Activated CD8-positive, alpha-beta T cell treated with anti-CD3 and anti-CD28 coated beads for 36 hours (primary cell): Measurements from ENCODE around the gene SCARF1. TPM values are rescaled to one million over a fixed set of nuclear protein-coding genes. Genes with fewer than 3 reads are reported as not detected.
A peak's percentile ranks its signal among the peaks of the same experiment; 100 is the strongest.

ENCODE experiments used
- ATAC-seq: fragments of 200-7000 bp; cut with Tn5 transposase; one replicate; pipeline ENCODE4 v1.10.0; 2021; ENCODE audit warnings: mild to moderate bottlenecking, moderate library complexity
- CTCF ChIA-PET: fragments of 350-600 bp; sonication (Branson Sonifier 250); formaldehyde crosslinking; loops from one replicate; lab custom pipeline; 2021; ENCODE audit warnings: antibody characterized with exemption; lab: Charles Lee
- POLR2A ChIA-PET: fragments of 350-600 bp; sonication (Branson Sonifier 250); formaldehyde crosslinking; loops from one replicate; lab custom pipeline; 2021; ENCODE audit warnings: antibody characterized with exemption; lab: Charles Lee
- DNase-seq: peaks from one replicate; pipeline ENCODE4 v3.0.0-alpha.2; 2020
- H3K27ac Mint-ChIP-seq: one replicate; pipeline ENCODE4 v1.8.0; 2021; ENCODE audit warnings: mild to moderate bottlenecking, mixed read lengths
- H3K27me3 Mint-ChIP-seq: one replicate; pipeline ENCODE4 v1.8.0; 2021; ENCODE audit warnings: mixed read lengths
- H3K36me3 Mint-ChIP-seq: one replicate; pipeline ENCODE4 v1.8.0; 2021; ENCODE audit warnings: low read depth, mixed read lengths
- H3K4me1 Mint-ChIP-seq: one replicate; pipeline ENCODE4 v1.8.0; 2021; ENCODE audit warnings: low read depth, mixed read lengths
- H3K4me3 Mint-ChIP-seq: one replicate; pipeline ENCODE4 v1.8.0; 2021; ENCODE audit warnings: mild to moderate bottlenecking, moderate library complexity, mixed read lengths
- H3K9me3 Mint-ChIP-seq: one replicate; pipeline ENCODE4 v1.8.0; 2021; ENCODE audit warnings: mixed read lengths
- CTCF ChIP-seq: fragments of 200-600 bp; IDR thresholded peaks from one replicate; pipeline ENCODE4 v1.8.0; 2022; ENCODE audit warnings: antibody characterized with exemption, mild to moderate bottlenecking
- intact Hi-C: fragments of 100-400 bp; cut with micrococcal nuclease; formaldehyde crosslinking; loops from one replicate; pipeline ENCODE4 v1.10.0; 2022
- total RNA-seq, 2 experiments: library from RNA; stranded (reverse); gene quantifications; one replicate each; pipeline ENCODE4 v1.2.3, GENCODE V29; 2021

The SCARF1 gene
- total RNA-seq, 2 experiments from 2014 or later, result 3.2 to 4.1 TPM

- intact Hi-C loops, result no loop called here
- DNase-seq (no peak), ATAC-seq (no peak)
- ChIA-PET CTCF (interaction anchor here (0.6 to 15.2 kb wide), 2 partner anchors 60 to 105 kb away, joined by 3 to 243 read pairs; no protein-coding TSS in a partner anchor), POLR2A (no interaction called here)
- Mint-ChIP-seq H3K36me3 (no peaks in the 10 kb centered on the region), H3K27ac (no peak overlapping the region), H3K27me3 (no peaks in the 10 kb centered on the region), H3K4me3 (no peak overlapping the region), H3K4me1 (peaks cover 2% of the 10 kb centered on the region), H3K9me3 (no peaks in the 10 kb centered on the region)
- no peak for TF ChIP-seq CTCF
Observed at GRCh38 chr17:1634841-1635650, 10.5 kb downstream of the SCARF1 start.

- Mint-ChIP-seq H3K27me3 (peaks cover 8% of the 10 kb centered on the region), H3K4me1 (peaks cover 11% of the 10 kb centered on the region), H3K4me3 (peak overlapping the region; percentile 28), H3K9me3 (no peaks in the 10 kb centered on the region), H3K27ac (no peak overlapping the region), H3K36me3 (no peaks in the 10 kb centered on the region)
- CTCF ChIA-PET, result interaction anchor here (0.6 to 15.2 kb wide), 35 partner anchors 9 to 417 kb away, joined by 3 to 243 read pairs (median 4); partner anchors contain the start of genes CRK, INPP5K, PITPNA and RILP
- POLR2A ChIA-PET, result interaction anchor here (0.6 to 2.9 kb wide), 7 partner anchors 12 to 101 kb away, joined by 3 to 11 read pairs (median 5); partner anchors contain the start of gene RILP
- DNase-seq (no peak), ATAC-seq (no peak)
- TF ChIP-seq CTCF, result no peak
- intact Hi-C loops, result loop anchor here (1.0 kb wide), 1 partner anchor 56 kb away; no protein-coding TSS in a partner anchor
Observed at GRCh38 chr17:1630662-1631061, 14.9 kb downstream of the SCARF1 start.

GRCh38 chr17:1629504-1630310 lies 15.8 kb downstream of the SCARF1 start:
- ATAC-seq (peak; percentile 63), DNase-seq (peak; percentile 93)
- Mint-ChIP-seq H3K4me1 (peaks cover 11% of the 10 kb centered on the region), H3K9me3 (no peaks in the 10 kb centered on the region), H3K27ac (peak overlapping the region; percentile 26), H3K36me3 (no peaks in the 10 kb centered on the region), H3K27me3 (peaks cover 8% of the 10 kb centered on the region), H3K4me3 (peak overlapping the region; percentile 75)
- ChIA-PET CTCF (interaction anchor here (0.6 to 15.2 kb wide), 40 partner anchors 10 to 416 kb away, joined by 3 to 243 read pairs (median 4); partner anchors contain the start of genes CRK, INPP5K, PITPNA and RILP), POLR2A (interaction anchor here (0.7 to 2.9 kb wide), 8 partner anchors 11 to 238 kb away, joined by 3 to 11 read pairs (median 4); partner anchors contain the start of gene RILP)
- intact Hi-C loops, result loop anchor here (1.0 kb wide), 1 partner anchor 55 kb away; no protein-coding TSS in a partner anchor
- peak; percentile 95 for TF ChIP-seq CTCF

GRCh38 chr17:1628856-1629503 lies 16.6 kb downstream of the SCARF1 start:
- DNase-seq (peak; percentile 96), ATAC-seq (peak; percentile 78)
- no peaks in the 10 kb centered on the region for H3K36me3 Mint-ChIP-seq
- ChIA-PET POLR2A (interaction anchor here (0.7 to 2.9 kb wide), 5 partner anchors 14 to 237 kb away, joined by 3 to 11 read pairs (median 6); partner anchors contain the start of gene RILP), CTCF (interaction anchor here (0.8 to 15.2 kb wide), 17 partner anchors 9 to 264 kb away, joined by 3 to 243 read pairs (median 7); partner anchors contain the start of genes INPP5K, RILP and SCARF1)
- intact Hi-C loops, result no loop called here
- H3K4me3 Mint-ChIP-seq, result peak overlapping the region; percentile 88
- H3K27ac Mint-ChIP-seq, result peak overlapping the region; percentile 90
- no peak for TF ChIP-seq CTCF
- H3K9me3 Mint-ChIP-seq, result no peaks in the 10 kb centered on the region
- peaks cover 8% of the 10 kb centered on the region for H3K27me3 Mint-ChIP-seq
- peaks cover 11% of the 10 kb centered on the region for H3K4me1 Mint-ChIP-seq
